ENCODE results near the gene DOK4. TPM values are rescaled to one million over a fixed set of nuclear protein-coding genes. Genes with fewer than 3 reads are reported as not detected.

The DOK4 gene
- total RNA-seq, 1 experiment from 2014 or later = 27.4 TPM

DNA sequence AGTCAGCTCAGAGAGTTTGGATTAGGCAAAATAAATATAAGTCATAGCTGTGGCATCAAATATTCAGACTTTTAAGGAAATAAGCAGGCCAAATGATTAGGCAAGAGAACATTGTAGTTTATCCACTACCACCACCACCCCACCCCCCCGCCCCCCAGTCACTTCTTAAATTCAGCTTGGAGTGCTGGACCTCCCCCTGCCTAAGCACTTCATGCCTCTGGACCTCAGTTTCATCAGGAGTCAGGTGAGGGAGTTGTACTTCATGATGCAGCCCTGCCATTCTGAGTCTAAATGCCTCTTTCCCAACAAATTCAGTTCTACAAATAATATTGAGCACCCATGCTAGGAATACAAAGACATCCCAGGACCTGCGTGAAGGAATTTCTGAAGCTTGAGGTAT is 21.8 kb downstream of the DOK4 start:
- H3K4me3 ChIP-seq = no peak overlapping the region
- no peaks in the 10 kb centered on the region for H3K9me3 ChIP-seq (ENCODE audit: insufficient read depth, low read depth)
- H4K20me1 ChIP-seq (ENCODE audit: insufficient read depth) = 0 out of 2 replicates have a peak, but pooled peaks cover 5% of the 10 kb centered on the region
- ChIA-PET POLR2A (ENCODE audit: unreplicated experiment) (no interaction called here), CTCF (interaction anchor here (0.6 kb wide), 1 partner anchor 22 kb away, joined by 3 read pairs; no protein-coding TSS in a partner anchor)
- H3K36me3 ChIP-seq (ENCODE audit: low read depth) = peaks cover 15% of the 10 kb centered on the region; the same call in 1 of the 2 replicates
- BruUV-seq (replicated peaks) = no TSS peak
- peaks cover 12% of the 10 kb centered on the region for H3K4me1 ChIP-seq (replicated peaks; ENCODE audit: insufficient read depth)
- H3F3A ChIP-seq (ENCODE audit: insufficient read depth, low read depth) = peaks cover 15% of the 10 kb centered on the region
- intact Hi-C loops (cut with micrococcal nuclease; ENCODE audit: unreplicated experiment) = no loop called here
- no peak overlapping the region for H2AFZ ChIP-seq
- no peak overlapping the region for H3K4me2 ChIP-seq
- no peaks in the 10 kb centered on the region for H3K27me3 ChIP-seq (ENCODE audit: insufficient read depth, low read depth)
- H3K27ac ChIP-seq = no peak overlapping the region
- no peaks in the 10 kb centered on the region for H3K9me2 ChIP-seq (ENCODE audit: insufficient read depth)
- TF ChIP-seq EZH2 (IDR thresholded peaks at IDR 0.05; ENCODE audit: low read depth) = no peak
- TF ChIP-seq, protein P1, sequence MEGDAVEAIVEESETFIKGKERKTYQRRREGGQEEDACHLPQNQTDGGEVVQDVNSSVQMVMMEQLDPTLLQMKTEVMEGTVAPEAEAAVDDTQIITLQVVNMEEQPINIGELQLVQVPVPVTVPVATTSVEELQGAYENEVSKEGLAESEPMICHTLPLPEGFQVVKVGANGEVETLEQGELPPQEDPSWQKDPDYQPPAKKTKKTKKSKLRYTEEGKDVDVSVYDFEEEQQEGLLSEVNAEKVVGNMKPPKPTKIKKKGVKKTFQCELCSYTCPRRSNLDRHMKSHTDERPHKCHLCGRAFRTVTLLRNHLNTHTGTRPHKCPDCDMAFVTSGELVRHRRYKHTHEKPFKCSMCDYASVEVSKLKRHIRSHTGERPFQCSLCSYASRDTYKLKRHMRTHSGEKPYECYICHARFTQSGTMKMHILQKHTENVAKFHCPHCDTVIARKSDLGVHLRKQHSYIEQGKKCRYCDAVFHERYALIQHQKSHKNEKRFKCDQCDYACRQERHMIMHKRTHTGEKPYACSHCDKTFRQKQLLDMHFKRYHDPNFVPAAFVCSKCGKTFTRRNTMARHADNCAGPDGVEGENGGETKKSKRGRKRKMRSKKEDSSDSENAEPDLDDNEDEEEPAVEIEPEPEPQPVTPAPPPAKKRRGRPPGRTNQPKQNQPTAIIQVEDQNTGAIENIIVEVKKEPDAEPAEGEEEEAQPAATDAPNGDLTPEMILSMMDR (conservative IDR thresholded peaks at IDR 0.05) = no peak
- DNase-seq = no peak
- peaks cover 18% of the 10 kb centered on the region for H3K79me2 ChIP-seq (ENCODE audit: low read depth)

- Histone ChIP-seq H2AFZ (peak overlapping the region; percentile 79; the same call in 1 of the 2 replicates), H3K79me2 (ENCODE audit: low read depth) (peaks cover 18% of the 10 kb centered on the region), H3K4me3 (peak overlapping the region; percentile 93), H3K27me3 (ENCODE audit: insufficient read depth, low read depth) (no peaks in the 10 kb centered on the region), H4K20me1 (ENCODE audit: insufficient read depth) (0 out of 2 replicates have a peak, but pooled peaks cover 5% of the 10 kb centered on the region), H3K4me1 (replicated peaks; ENCODE audit: insufficient read depth) (peaks cover 12% of the 10 kb centered on the region), H3K36me3 (ENCODE audit: low read depth) (peaks cover 6% of the 10 kb centered on the region; the same call in 1 of the 2 replicates), H3F3A (ENCODE audit: insufficient read depth, low read depth) (peaks cover 15% of the 10 kb centered on the region), H3K9me3 (ENCODE audit: insufficient read depth, low read depth) (no peaks in the 10 kb centered on the region), H3K4me2 (peak overlapping the region; percentile 92), H3K27ac (no peak overlapping the region), H3K9me2 (ENCODE audit: insufficient read depth) (no peaks in the 10 kb centered on the region)
- ChIA-PET CTCF (interaction anchor here (0.6 to 0.7 kb wide), 5 partner anchors 49 to 839 kb away, joined by 3 to 9 read pairs (median 6); no protein-coding TSS in a partner anchor), POLR2A (ENCODE audit: unreplicated experiment) (interaction anchor here (0.7 kb wide), 1 partner anchor 277 kb away, joined by 4 read pairs; the partner anchor contains the start of genes PSME3IP1 and RSPRY1)
- BruUV-seq (replicated peaks) = no TSS peak
- TF ChIP-seq EZH2 (IDR thresholded peaks at IDR 0.05; ENCODE audit: low read depth) = no peak
- TF ChIP-seq, protein P1 (conservative IDR thresholded peaks at IDR 0.05) = no peak
- intact Hi-C loops (cut with micrococcal nuclease; ENCODE audit: unreplicated experiment) = no loop called here
- DNase-seq = no peak
These were observed 23.3 kb downstream of the DOK4 start for GRCh38 chr16:57462978-57463362.

GRCh38 chr16:57462209-57462977 is 23.9 kb downstream of the DOK4 start, which contains the start of gene POLR2C:
Gene POLR2C, plus strand, starts transcription at chr16:57462679. Its CDS starts 46 bp downstream, at chr16:57462725.
- intact Hi-C loops (cut with micrococcal nuclease; ENCODE audit: unreplicated experiment) = no loop called here
- peaks cover 18% of the 10 kb centered on the region for H3K79me2 ChIP-seq (ENCODE audit: low read depth)
- DNase-seq = peak; percentile 64 to 84
- ChIA-PET CTCF (interaction anchor here (0.6 to 0.8 kb wide), 8 partner anchors 15 to 838 kb away, joined by 3 to 9 read pairs (median 4); partner anchors contain the start of genes CIAPIN1 and COQ9), POLR2A (ENCODE audit: unreplicated experiment) (interaction anchor here (0.6 to 0.8 kb wide), 5 partner anchors 15 to 930 kb away, joined by 4 to 10 read pairs (median 5); partner anchors contain the start of genes CIAPIN1, COQ9, PSME3IP1 and RSPRY1)
- H3K9me2 ChIP-seq (ENCODE audit: insufficient read depth) = no peaks in the 10 kb centered on the region
- no peaks in the 10 kb centered on the region for H3K27me3 ChIP-seq (ENCODE audit: insufficient read depth, low read depth)
- no peak within 1 kb of the TSS for H3K27ac ChIP-seq
- peaks cover 15% of the 10 kb centered on the region for H3F3A ChIP-seq (ENCODE audit: insufficient read depth, low read depth)
- 0 out of 2 replicates have a peak, but pooled peaks cover 5% of the 10 kb centered on the region for H4K20me1 ChIP-seq (ENCODE audit: insufficient read depth)
- peaks cover 6% of the 10 kb centered on the region; the same call in 1 of the 2 replicates for H3K36me3 ChIP-seq (ENCODE audit: low read depth)
- H3K4me1 ChIP-seq (replicated peaks; ENCODE audit: insufficient read depth) = peaks cover 12% of the 10 kb centered on the region
- TF ChIP-seq, protein P1 (conservative IDR thresholded peaks at IDR 0.05) = peak; percentile 92
- TF ChIP-seq EZH2 (IDR thresholded peaks at IDR 0.05; ENCODE audit: low read depth) = no peak
- no peaks in the 10 kb centered on the region for H3K9me3 ChIP-seq (ENCODE audit: insufficient read depth, low read depth)
- H3K4me3 ChIP-seq = peak within 1 kb of the TSS; percentile 93
- BruUV-seq (replicated peaks) = no TSS peak
- H2AFZ ChIP-seq = peak within 1 kb of the TSS; percentile 79; the same call in 1 of the 2 replicates
- H3K4me2 ChIP-seq = peak within 1 kb of the TSS; percentile 92
